Bone marrow (tissue), 2 donors: ENCODE measurements around the gene ICA1L.

Experiments
- DNase-seq, 2 donors: peaks; one replicate each; lab custom pipeline; 2025; lab: John Stamatoyannopoulos, UW

Gene ICA1L

GRCh38 chr2:202736826-202737225 is 134.7 kb downstream of the ICA1L start:
- no peak for DNase-seq

- DNase-seq, result no peak
These were observed 145.5 kb downstream of the ICA1L start for GRCh38 chr2:202726070-202726469.

- DNase-seq, result no peak
These were observed 147.8 kb downstream of the ICA1L start for GRCh38 chr2:202723746-202724145.
